Measurements from ENCODE around the gene EFCAB7. TPM values are rescaled to one million over a fixed set of nuclear protein-coding genes. Genes with fewer than 3 reads are reported as not detected.
A peak's percentile ranks its signal among the peaks of the same experiment; 100 is the strongest.

Gene EFCAB7
- total RNA-seq, 2 experiments from 2014 or later = 6.7 to 6.8 TPM

DNA sequence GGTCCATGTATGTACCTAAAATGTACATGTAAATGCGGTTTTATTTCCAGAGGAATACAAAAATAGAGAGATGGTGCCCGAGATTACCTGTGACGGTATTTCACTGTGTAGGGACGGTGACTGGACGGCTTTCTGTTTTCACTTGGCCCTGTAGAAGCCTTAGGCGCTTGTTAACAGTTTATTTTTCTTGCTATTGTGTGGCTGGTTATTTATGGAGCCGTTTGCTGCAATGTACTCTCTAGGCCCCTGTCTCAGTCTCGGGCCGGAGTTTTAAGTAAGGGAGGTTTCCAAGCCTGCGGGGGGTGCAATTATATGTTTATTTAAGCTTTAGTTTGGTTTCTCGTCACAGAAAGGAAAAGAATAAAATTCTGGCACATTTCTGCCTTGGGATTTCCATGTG lies 413 bp downstream of the EFCAB7 start:
- H3K9me3 Mint-ChIP-seq = no peaks in the 10 kb centered on the region
- no peaks in the 10 kb centered on the region for H3K27me3 Mint-ChIP-seq
- no peak for DNase-seq
- peaks cover 41% of the 10 kb centered on the region for H3K4me1 Mint-ChIP-seq
- CTCF ChIA-PET = interaction anchor here (1.2 kb wide), 1 partner anchor 8 kb away, joined by 3 read pairs; no protein-coding TSS in a partner anchor
- POLR2A ChIA-PET = interaction anchor here (0.7 to 2.5 kb wide), 10 partner anchors 8 to 1088 kb away, joined by 3 to 13 read pairs (median 4); partner anchors contain the start of genes ALG6 and PGM1
- peak overlapping the region; percentile 97 for H3K27ac Mint-ChIP-seq
- H3K4me3 Mint-ChIP-seq = peak overlapping the region; percentile 99
- H3K36me3 Mint-ChIP-seq (ENCODE audit: low read depth) = peaks cover 6% of the 10 kb centered on the region

DNA sequence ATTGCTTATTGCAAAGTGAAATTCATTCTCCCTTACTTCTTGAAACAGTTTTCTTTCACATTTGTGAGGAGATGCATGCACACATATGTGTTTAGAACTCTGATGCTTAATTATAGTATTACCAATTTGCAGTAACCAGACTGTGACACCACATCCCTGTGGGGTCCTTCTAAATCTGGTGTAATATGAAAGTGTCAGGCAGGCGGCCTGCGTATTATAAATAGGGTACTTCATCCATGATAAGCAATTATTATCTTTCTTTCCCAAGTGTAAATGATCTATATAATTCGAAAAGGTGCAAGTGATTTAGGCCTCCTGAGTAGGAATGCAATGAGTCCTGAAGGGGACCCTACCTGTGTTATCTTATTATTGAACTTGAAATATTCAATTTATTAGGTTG lies 876 bp downstream of the EFCAB7 start:
- peak overlapping the region; percentile 99 for H3K4me3 Mint-ChIP-seq
- CTCF ChIA-PET = interaction anchor here (1.7 kb wide), 1 partner anchor 15 kb away, joined by 6 read pairs; no protein-coding TSS in a partner anchor
- H3K27ac Mint-ChIP-seq = peak overlapping the region; percentile 2
- no peaks in the 10 kb centered on the region for H3K27me3 Mint-ChIP-seq
- H3K9me3 Mint-ChIP-seq = no peaks in the 10 kb centered on the region
- DNase-seq = no peak
- POLR2A ChIA-PET = interaction anchor here (1.1 to 2.5 kb wide), 7 partner anchors 8 to 1089 kb away, joined by 3 to 13 read pairs (median 4); partner anchors contain the start of gene PGM1
- H3K36me3 Mint-ChIP-seq (ENCODE audit: low read depth) = peaks cover 6% of the 10 kb centered on the region
- H3K4me1 Mint-ChIP-seq = peaks cover 41% of the 10 kb centered on the region

DNA sequence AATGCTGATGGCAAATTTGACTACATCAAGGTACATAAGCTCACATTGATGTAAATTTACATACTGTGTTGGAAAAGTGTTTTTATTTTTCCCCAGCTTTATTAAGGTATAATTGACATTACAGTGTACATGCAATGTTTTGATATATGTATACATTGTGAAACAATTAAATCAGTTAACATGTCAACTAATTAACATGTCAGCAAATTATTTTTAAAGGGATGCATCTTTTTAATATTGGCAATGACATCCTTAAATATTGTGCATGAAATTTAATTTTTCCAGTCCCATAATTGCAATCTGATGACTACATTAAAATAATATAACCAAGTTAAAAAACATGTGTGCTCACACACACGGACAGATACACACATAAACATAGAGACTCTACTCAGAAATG lies 9.4 kb downstream of the EFCAB7 start:
- H3K4me1 Mint-ChIP-seq = no peaks in the 10 kb centered on the region
- H3K4me3 Mint-ChIP-seq = no peak overlapping the region
- POLR2A ChIA-PET = interaction anchor here (1.3 kb wide), 1 partner anchor 9 kb away, joined by 7 read pairs; the partner anchor contains the start of genes EFCAB7 and ITGB3BP
- H3K27me3 Mint-ChIP-seq = no peaks in the 10 kb centered on the region
- CTCF ChIA-PET = interaction anchor here (1.3 kb wide), 1 partner anchor 9 kb away, joined by 3 read pairs; the partner anchor contains the start of genes EFCAB7 and ITGB3BP
- peaks cover 10% of the 10 kb centered on the region for H3K36me3 Mint-ChIP-seq (ENCODE audit: low read depth)
- no peak overlapping the region for H3K27ac Mint-ChIP-seq
- H3K9me3 Mint-ChIP-seq = no peaks in the 10 kb centered on the region
- DNase-seq = no peak

DNA sequence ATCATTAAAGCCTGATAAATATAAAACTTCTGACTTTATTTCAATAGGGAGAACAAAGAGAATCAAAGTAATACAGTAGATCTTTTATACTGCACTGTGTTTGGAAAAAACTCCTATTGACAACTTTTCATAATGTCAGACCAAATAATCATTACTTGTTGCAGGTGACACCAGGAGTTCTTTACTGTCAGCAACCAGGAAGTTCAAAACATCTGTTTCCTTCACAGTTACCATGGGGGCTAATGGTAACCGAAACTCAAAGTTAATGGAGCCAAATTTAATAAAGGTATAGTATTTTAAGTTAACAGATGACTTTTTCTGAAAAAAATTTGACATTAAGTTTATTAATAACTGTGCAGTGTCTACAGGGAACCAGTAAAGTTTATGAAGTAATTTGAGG lies 10.6 kb downstream of the EFCAB7 start:
- no peak for DNase-seq
- H3K36me3 Mint-ChIP-seq (ENCODE audit: low read depth) = peaks cover 6% of the 10 kb centered on the region
- no peaks in the 10 kb centered on the region for H3K9me3 Mint-ChIP-seq
- CTCF ChIA-PET = no interaction called here
- POLR2A ChIA-PET = interaction anchor here (1.2 kb wide), 1 partner anchor 10 kb away, joined by 4 read pairs; the partner anchor contains the start of genes EFCAB7 and ITGB3BP
- no peak overlapping the region for H3K27ac Mint-ChIP-seq
- no peaks in the 10 kb centered on the region for H3K27me3 Mint-ChIP-seq
- no peak overlapping the region for H3K4me3 Mint-ChIP-seq
- H3K4me1 Mint-ChIP-seq = no peaks in the 10 kb centered on the region

DNA sequence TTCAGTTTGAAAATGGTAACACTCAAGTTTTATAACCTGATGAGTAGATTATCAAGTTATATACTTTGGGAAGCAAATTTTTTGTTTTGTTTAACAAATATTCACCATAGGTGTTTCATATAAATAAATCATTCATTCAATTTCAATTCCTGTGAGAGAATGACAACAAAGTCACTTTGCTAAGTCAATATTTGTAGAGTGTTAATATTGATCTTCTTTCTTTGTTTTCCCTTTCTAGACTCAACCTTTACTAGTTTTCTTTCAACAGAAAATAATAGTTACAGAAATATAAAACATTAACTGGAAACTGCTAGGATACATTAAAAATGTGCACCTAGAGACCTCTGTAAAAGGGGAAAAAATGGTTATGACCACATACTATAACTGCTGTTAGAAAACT lies 11.1 kb downstream of the EFCAB7 start:
- Mint-ChIP-seq H3K4me3 (no peak overlapping the region), H3K9me3 (no peaks in the 10 kb centered on the region), H3K27me3 (no peaks in the 10 kb centered on the region)

DNA sequence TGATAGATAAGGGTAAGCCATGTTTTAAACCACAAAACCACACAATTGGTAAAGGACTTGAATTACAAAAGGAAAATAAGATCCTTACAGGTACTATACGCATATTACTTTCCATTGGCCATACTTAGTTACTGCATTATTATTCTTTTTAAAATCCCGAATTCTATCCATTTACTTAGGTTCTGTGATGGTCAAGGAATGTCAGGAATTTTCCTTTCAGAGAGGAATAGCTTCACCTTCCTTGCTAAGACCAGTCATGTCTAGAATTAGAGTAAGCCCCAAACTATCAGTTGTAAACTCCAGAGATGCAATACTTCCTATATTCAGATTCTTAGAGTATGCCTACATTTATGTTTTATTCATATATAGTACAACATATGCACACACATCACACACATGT lies 13.7 kb downstream of the EFCAB7 start:
- no peak for DNase-seq
- ChIA-PET POLR2A (no interaction called here), CTCF (interaction anchor here (1.4 to 2.0 kb wide), 2 partner anchors 15 to 210 kb away, joined by 4 to 9 read pairs; no protein-coding TSS in a partner anchor)
- Mint-ChIP-seq H3K27ac (no peak overlapping the region), H3K9me3 (no peaks in the 10 kb centered on the region), H3K36me3 (ENCODE audit: low read depth) (peaks cover 6% of the 10 kb centered on the region), H3K4me3 (no peak overlapping the region), H3K27me3 (no peaks in the 10 kb centered on the region), H3K4me1 (no peaks in the 10 kb centered on the region)

More for the DNA sequence above, 11.1 kb downstream of the EFCAB7 start:
- H3K36me3 Mint-ChIP-seq (ENCODE audit: low read depth) = peaks cover 6% of the 10 kb centered on the region
- POLR2A ChIA-PET = interaction anchor here (1.2 kb wide), 1 partner anchor 11 kb away, joined by 4 read pairs; the partner anchor contains the start of genes EFCAB7 and ITGB3BP
- DNase-seq = no peak
- no peaks in the 10 kb centered on the region for H3K4me1 Mint-ChIP-seq
- CTCF ChIA-PET = no interaction called here
- H3K27ac Mint-ChIP-seq = no peak overlapping the region

DNA sequence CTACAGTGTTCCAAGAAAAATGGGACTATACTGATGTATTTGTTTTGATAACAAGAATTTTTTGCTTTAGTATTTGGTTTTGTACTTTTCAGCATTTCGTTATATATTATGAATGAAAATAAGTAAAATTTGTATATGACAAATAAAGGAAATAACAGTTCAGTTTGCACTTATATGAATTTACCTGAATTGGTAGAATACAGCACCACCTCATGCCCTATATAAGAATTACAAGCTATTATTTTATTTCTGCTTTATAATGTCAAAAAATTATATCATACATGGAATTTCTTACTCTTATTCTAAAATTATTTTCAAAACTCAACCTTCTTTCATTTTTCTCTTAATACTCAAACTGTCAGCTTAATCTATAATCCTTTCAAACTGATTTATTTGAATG lies 14.6 kb downstream of the EFCAB7 start:
- H3K4me3 Mint-ChIP-seq = no peak overlapping the region
- CTCF ChIA-PET = interaction anchor here (0.5 to 2.3 kb wide), 8 partner anchors 13 to 211 kb away, joined by 3 to 9 read pairs (median 4); no protein-coding TSS in a partner anchor
- DNase-seq = no peak
- peaks cover 4% of the 10 kb centered on the region for H3K36me3 Mint-ChIP-seq (ENCODE audit: low read depth)
- no peak overlapping the region for H3K27ac Mint-ChIP-seq
- no peaks in the 10 kb centered on the region for H3K4me1 Mint-ChIP-seq
- H3K9me3 Mint-ChIP-seq = no peaks in the 10 kb centered on the region
- no peaks in the 10 kb centered on the region for H3K27me3 Mint-ChIP-seq
- POLR2A ChIA-PET = no interaction called here

DNA sequence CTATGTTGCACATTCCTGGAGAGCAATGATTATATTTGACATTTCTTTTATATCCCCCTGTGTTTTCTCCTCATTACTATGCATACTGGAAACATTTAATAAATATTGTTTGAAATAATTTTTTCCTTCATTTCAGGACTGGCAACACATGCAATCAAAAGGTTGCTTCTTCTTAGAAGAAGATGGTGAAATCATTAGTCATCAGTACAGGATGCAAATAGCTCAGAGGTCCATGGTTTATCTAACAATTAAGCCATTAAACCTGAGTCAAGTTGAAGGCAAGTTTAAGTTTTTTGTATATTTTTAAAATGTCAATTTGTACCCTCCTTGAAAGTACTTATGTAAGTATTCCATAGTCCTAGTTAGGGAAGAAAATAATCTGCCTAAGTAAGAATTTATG lies 22.5 kb downstream of the EFCAB7 start:
- CTCF ChIA-PET = interaction anchor here (0.6 kb wide), 1 partner anchor 568 kb away, joined by 3 read pairs; no protein-coding TSS in a partner anchor
- no peak overlapping the region for H3K4me3 Mint-ChIP-seq
- no peaks in the 10 kb centered on the region for H3K9me3 Mint-ChIP-seq
- H3K27ac Mint-ChIP-seq = no peak overlapping the region
- H3K4me1 Mint-ChIP-seq = no peaks in the 10 kb centered on the region
- no peak for DNase-seq
- H3K27me3 Mint-ChIP-seq = no peaks in the 10 kb centered on the region
- no peaks in the 10 kb centered on the region for H3K36me3 Mint-ChIP-seq (ENCODE audit: low read depth)
- POLR2A ChIA-PET = no interaction called here

DNA sequence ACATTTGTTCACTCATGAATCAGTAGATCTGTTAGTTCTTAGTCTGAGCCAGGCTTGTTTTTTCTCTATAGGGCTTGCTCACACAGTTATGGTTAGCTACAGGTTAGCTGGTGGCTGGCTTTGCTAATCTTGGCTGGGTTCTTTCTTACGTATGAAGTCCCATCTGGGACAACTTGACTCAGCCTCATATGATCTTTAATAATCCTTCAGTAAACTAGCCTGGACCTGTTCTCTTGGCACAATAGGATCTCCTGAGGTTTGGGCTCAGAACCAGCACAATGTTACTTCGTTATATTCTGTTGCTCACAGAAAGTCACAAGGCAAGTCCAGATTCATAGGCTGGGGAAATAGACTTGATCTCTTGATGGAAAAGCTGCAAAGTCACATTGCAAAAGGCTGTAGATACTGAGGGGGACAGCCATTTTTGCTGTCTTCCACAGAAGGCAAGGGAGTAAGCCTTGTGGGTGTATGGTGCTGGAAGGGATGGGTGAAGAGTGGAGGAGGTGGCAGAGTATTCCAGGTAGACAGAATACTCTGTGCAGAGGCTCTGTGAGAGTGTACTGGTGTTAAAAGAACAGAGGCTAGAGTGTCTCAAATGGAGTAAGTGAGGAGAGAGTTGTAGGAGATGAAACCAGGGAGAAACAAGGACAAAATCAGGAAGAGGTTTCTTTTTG lies 24.4 kb downstream of the EFCAB7 start:
- H3K4me1 Mint-ChIP-seq = no peaks in the 10 kb centered on the region
- no peaks in the 10 kb centered on the region for H3K36me3 Mint-ChIP-seq (ENCODE audit: low read depth)
- DNase-seq = no peak
- no peak overlapping the region for H3K27ac Mint-ChIP-seq
- H3K9me3 Mint-ChIP-seq = no peaks in the 10 kb centered on the region
- POLR2A ChIA-PET = no interaction called here
- no peak overlapping the region for H3K4me3 Mint-ChIP-seq
- no peaks in the 10 kb centered on the region for H3K27me3 Mint-ChIP-seq
- CTCF ChIA-PET = no interaction called here

DNA sequence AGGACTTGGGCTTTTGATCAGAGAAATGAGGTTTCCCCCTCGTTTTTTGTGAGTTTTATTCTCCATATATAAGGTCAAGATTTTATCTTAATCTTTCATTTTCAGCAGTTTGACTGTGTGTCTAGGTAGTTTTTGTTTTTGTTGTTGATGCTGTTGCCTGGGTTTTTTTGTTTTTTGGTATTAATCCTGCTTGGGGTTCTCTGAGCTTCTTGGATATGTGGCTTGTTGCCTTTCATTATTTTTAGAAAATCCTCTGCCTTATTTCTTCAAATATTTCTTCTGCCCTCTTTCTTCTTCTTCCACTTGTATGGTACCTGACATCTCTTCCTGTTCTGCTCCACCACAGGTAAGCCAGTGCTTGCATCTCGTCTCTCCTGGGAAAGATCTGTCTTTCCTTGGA lies 25.0 kb downstream of the EFCAB7 start:
- ChIA-PET POLR2A (no interaction called here), CTCF (no interaction called here)
- Mint-ChIP-seq H3K9me3 (no peaks in the 10 kb centered on the region), H3K36me3 (ENCODE audit: low read depth) (no peaks in the 10 kb centered on the region), H3K4me3 (no peak overlapping the region), H3K27ac (no peak overlapping the region), H3K4me1 (no peaks in the 10 kb centered on the region), H3K27me3 (no peaks in the 10 kb centered on the region)
- no peak for DNase-seq

DNA sequence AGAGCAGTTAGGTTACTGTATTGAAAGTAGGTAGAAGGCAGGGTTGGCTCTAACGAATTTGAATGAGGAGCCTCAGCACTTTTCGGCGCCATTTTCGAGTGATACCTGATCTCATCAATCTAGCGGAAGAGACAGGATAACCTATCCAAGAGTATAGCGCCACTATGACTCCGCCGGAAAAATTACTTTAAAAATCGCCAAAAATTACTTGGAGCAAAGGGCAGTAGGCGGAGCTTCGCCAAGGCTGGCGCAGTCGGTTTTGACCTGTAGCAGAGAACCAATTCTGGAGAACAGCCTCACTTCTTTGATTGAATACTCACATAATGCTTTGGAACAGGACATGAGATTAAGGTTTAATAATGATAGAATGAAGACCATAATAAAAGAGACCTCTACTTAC lies 25.6 kb downstream of the EFCAB7 start:
- Mint-ChIP-seq H3K4me1 (no peaks in the 10 kb centered on the region), H3K9me3 (no peaks in the 10 kb centered on the region), H3K27me3 (no peaks in the 10 kb centered on the region), H3K4me3 (no peak overlapping the region), H3K36me3 (ENCODE audit: low read depth) (no peaks in the 10 kb centered on the region), H3K27ac (no peak overlapping the region)
- DNase-seq = no peak
- ChIA-PET POLR2A (no interaction called here), CTCF (no interaction called here)

DNA sequence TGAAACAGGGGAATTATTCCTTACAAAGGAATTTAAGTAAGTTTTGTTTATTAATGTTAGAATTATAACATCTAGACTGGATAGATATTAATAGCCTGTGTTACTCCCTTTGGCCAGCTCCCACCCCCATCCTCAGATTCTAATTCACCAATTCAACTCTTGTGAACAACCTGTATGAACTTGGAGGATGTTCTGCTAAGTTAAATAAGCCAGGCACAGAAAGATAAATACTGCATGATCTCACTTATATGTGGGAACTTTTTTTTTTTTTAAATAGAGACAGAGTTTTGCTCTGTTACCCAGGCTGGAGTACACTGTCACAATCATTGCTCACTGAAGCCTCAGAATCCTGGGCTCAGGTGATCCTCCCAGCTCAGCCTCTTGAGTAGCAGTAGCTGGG lies 32.2 kb downstream of the EFCAB7 start:
- peaks cover 2% of the 10 kb centered on the region for H3K36me3 Mint-ChIP-seq (ENCODE audit: low read depth)
- ChIA-PET CTCF (interaction anchor here (0.8 to 1.1 kb wide), 2 partner anchors 12 kb away, joined by 3 to 5 read pairs; no protein-coding TSS in a partner anchor), POLR2A (interaction anchor here (1.3 kb wide), 1 partner anchor 32 kb away, joined by 5 read pairs; the partner anchor contains the start of genes EFCAB7 and ITGB3BP)
- H3K4me1 Mint-ChIP-seq = no peaks in the 10 kb centered on the region
- no peaks in the 10 kb centered on the region for H3K9me3 Mint-ChIP-seq
- H3K4me3 Mint-ChIP-seq = no peak overlapping the region
- H3K27ac Mint-ChIP-seq = no peak overlapping the region
- H3K27me3 Mint-ChIP-seq = no peaks in the 10 kb centered on the region
- no peak for DNase-seq

DNA sequence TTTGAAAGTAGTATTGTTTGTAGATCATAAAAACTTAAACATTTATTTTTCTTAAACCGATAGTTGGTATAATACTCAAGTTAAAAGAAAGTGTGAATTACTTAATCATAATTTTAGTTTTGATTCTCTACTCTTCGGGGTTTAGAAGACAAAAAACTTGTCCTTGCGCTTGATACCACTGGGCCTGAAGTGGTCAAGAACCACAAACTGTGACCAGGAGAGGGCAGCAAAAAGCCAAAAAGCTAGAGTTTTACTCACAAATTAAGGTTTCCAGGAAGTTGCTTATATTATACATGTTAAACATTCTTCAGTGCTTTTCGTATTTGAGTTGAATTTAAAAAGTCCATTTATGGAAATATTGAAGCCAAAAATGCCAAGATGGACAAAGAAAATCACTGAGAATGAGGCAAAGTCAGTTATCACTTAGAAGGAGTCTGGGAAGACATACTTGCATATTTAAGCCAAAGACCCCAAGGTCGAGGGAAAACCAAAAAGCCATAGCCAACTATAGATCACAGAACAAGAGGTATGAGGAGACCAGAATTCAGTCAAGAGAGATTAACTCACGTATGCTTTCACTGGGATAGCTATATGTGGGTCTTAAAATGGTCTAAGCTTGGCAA lies 34.2 kb downstream of the EFCAB7 start:
- no peak overlapping the region for H3K4me3 Mint-ChIP-seq
- peaks cover 2% of the 10 kb centered on the region for H3K36me3 Mint-ChIP-seq (ENCODE audit: low read depth)
- peak; percentile 20 for DNase-seq
- H3K27me3 Mint-ChIP-seq = no peaks in the 10 kb centered on the region
- no peak overlapping the region for H3K27ac Mint-ChIP-seq
- H3K9me3 Mint-ChIP-seq = no peaks in the 10 kb centered on the region
- no peaks in the 10 kb centered on the region for H3K4me1 Mint-ChIP-seq
- ChIA-PET CTCF (interaction anchor here (0.6 to 1.1 kb wide), 4 partner anchors 10 to 334 kb away, joined by 3 to 5 read pairs (median 3); no protein-coding TSS in a partner anchor), POLR2A (interaction anchor here (1.2 kb wide), 1 partner anchor 36 kb away, joined by 4 read pairs; the partner anchor contains the start of gene PGM1)
